GM18517 (cell line): ENCODE measurements around the gene MYL12B.
"Not testable (repeated sequence)": the region's sequence is repeated elsewhere in the genome, so short reads cannot be mapped to it uniquely, and the experiment has no call there.

Experiments
- ATAC-seq: cut with Tn5 transposase; IDR thresholded peaks from one replicate; pipeline ENCODE4 v1.9.1; 2021; ENCODE audit warnings: mild to moderate bottlenecking, moderate library complexity; ENCODE audit not compliant: unreplicated experiment

Gene MYL12B

DNA sequence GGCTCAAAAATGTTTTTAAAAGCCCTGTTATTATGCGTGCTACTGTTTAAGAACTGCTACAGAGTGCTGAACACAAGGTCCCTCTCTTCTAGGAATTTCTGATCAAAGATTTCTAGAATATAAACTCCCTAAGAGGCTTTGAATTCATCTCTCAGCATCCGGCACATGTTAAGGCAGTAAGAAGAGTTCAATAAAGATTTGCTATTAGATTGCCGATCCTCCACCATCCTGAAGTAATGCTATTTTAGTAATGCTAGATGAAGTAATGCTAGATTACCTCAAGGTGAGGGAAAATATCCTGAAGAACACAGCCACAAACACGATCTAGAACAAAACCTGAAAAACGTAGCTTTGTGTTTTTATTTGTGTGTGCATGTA lies 949 bp upstream of the MYL12B start:
- no peak for ATAC-seq

DNA sequence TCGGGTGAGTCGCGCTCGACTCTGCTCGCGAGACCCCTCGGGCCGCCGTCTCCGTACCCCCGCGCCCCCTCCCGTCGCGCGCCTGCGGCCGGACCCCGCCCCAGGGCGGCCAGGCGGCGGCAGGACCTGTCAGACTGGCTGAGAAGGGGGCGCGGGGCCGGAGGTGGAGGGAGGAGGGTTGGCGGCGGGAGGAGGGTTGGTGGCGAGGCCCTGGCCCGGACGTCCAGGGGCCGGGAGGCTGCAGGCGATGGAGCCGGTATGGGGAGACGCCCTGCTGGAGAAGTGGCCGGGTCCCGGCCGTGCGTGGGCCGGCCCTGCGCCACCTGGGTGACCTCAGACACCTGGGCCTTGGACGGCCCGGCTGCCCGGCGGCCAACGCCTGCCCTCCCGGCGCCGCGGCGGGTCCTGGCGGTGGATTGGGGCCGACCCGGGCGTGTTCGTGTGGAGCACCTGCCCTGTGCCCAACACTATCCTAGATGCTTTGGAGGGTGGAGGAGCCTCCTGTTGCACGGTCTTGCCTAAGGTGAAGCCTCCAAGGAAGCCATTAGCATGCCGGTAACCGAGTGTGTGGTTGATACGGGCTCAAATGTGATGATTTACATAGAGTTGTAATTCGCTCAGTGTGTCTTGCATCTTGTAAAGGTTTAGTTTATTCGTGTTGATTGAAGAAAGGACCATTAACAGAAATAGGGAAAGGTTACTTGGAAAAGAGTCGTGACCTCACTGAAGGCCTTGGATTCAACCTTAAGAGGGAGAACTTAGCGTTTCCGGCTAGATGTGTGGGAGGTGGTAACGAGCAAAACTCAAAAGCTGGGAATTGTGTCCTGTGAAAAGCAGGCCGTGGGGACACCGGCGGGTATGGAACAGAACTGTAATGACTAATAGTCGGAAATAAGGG lies 550 bp downstream of the MYL12B start:
- peak; percentile 44 for ATAC-seq

DNA sequence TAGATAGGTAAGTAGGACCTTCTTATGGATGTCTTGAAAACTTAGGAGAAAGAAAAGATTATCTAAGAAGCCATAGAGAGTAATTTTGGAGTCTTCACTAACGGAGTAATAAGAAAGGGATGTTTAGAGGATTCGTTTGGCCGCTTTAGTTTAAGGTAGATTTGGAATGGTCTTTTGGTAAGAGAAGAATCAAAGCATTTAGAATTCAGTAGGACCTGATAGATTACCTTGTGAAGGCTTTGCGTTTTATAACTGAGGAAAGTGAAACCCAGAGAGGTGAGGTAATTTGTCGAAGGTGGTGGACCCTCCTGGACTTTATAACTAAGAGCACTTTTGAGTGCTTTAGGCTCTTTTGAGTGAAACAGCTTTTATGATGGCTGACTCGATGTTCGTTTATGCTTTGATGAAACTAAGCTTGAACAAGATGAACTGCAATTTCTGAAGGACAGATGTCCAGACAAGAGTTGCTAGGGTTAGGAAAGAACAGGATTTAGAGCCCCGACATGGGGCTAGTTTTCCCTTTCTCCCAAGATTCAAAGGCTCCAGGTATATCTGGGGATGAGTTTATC lies 1.3 kb downstream of the MYL12B start:
- ATAC-seq, result no peak

DNA sequence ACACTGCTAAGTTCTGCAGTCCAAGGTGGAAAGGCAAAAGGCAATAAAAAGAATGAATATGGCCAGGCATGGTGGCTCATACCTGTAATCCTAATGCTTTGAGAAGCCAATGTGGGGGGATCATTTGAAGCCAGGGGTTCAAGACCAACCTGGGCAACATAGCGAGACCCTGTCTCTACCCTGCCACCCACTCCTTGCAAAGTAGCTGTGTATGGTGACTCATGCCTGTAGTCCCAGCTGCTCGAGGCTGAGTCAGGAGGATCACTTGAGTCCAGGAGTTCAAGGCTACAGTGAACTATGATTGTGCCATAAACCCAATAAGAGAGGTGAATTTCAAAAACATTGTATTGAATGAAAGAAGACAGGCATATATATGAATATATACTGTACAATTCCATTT lies 2.4 kb downstream of the MYL12B start:
- no peak for ATAC-seq

DNA sequence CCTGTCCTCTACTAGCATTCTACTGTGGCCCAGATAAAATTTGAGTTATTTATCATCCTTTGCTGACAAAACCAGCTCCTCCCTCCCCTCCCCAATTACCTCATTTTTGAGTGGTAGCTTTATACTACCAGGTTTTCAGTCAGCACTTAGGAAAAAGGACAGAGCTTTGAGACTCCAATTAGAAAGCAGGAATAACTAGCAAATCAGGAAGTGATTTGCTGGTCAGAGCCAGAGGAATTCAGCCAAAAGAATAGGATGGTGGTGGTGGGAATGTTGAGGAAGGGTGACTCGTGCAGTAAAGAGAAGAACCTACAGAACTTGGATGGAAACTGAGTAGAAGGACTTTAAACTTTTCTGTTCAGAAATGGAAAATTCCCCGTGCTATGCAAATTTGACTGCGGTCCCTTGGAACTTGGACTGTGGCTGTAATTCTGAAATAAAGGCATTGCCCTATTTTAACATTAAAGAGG lies 3.7 kb downstream of the MYL12B start:
- no peak for ATAC-seq

DNA sequence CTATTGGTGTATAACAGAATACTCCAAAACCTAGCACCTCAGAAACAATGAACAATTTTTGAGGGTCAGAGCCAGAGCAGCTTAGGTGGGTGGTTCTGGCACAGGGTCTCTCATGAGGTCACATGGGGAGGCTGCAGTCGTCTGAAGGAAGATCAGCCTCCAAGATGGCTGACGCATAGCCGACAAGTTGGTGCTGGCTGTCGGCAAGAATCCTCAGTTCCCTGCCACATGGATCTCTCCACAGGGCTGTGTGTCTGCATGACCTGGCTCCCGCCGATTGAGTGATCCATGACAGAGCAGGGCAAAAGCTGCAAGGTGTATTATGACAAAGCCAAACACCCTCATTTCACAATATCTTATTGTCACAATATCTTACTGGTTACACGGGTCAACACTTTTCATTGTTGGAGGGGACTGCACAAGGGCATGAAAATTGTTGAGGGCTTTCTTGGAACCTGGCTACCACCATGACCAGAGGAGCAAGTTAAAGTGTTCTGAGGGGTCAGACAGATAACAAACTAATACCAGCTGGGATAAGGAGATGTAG lies 4.2 kb downstream of the MYL12B start:
- no peak for ATAC-seq

DNA sequence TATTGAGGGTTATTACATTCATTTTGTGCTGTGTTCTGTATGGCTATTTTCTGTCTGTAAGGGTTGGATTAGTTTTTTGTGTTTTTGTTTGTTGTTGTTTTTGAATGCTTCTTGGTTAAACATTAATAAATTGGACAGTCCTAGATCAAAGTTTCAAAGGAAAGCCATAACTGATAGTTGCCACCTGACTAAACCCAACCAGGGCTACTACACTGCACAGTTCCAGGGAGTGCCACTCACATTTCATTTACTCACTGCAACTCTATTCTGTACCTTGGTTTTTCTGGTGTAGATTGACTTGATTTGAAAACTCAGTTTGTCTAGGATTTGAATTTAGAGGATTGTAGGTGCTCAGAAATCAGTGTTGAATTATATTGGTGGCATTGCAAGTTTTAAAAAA lies 6.4 kb downstream of the MYL12B start:
- no peak for ATAC-seq

DNA sequence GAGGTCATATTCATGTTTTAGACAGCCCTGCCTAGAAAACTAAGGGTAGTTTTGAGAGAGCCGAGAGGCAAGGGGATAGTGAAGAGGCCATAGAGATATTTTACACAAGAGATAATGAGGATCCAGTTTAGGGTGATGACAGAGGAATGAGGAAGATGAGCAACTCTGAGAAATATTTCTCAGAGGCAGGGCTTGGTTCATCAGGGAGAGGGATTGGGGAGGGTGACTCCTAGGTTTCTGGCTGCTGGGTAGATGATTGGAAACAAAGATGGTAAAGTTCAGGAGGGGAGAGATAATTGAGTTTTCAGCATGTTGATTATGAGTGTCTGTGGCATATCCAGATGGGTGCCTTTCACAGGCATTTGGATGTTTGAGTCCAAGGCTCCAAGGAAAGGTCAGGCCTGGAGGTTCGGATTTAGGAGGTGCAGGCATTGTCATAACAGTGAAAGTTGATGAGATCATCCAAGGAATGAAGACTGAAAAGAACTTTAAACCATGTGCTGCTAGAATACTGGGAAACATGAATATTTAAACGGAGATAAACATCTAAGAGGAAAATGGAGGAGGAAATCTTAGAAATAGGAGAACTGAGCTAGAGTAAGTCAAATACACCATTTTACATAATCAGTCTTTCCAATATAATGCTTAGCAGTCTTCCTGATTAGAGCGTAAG lies 7.4 kb downstream of the MYL12B start:
- no peak for ATAC-seq

DNA sequence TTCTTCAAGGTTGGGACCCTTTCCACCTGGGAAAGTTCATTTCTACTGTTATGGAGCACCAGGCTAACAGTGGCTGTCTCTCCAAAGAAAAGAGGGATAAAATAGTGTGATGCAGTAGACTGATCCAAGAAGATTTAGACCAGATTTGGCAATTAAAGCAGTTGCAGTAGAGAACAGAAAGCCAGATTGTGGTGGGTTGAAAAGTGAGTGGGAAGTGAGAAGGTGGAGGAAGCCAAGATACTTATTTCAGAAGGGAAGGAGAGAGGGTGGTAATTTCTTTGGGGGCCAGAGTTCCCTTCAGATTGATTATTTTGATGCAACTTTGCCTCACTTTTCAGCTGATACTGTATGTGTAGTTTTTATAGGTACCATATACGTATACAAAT lies 8.0 kb downstream of the MYL12B start:
- ATAC-seq, result no peak

DNA sequence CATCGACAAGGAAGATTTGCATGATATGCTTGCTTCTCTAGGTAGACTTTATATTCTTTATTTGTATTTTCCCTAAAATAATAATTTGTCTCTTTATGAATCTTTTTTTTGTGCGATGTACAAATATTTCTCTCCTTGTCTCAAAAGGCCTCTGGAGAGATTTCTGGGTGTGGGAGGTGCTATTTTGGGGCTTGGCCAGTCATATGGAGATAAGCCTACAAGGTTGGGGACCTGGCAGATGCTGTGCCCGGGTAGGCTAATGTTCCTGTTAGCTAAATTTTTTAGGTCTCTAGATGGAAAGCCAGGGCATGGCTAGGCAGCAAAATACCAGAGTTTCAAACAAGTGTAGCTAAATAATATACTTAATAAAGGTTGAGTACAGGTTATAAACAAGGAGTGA lies 11.1 kb downstream of the MYL12B start:
- ATAC-seq, result no peak

DNA sequence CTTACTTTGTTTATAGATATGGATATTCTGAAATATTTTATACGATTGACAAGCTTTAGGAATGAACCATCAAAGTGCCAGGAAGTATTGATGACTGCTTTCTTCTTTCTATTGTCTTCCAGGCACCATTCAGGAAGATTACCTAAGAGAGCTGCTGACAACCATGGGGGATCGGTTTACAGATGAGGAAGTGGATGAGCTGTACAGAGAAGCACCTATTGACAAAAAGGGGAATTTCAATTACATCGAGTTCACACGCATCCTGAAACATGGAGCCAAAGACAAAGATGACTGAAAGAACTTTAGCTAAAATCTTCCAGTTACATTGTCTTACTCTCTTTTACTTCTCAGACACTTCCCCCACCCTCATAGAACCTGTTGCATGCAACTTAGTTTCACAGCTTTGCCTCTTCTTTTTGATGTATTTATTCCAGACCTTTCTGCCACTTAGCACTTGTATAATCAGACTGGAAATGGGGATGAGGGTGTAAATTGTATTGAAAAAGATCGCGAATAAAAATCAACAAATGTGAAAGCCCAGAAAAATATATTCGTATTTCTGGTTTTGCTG lies 15.8 kb downstream of the MYL12B start:
- not testable (repeated sequence) for ATAC-seq

DNA sequence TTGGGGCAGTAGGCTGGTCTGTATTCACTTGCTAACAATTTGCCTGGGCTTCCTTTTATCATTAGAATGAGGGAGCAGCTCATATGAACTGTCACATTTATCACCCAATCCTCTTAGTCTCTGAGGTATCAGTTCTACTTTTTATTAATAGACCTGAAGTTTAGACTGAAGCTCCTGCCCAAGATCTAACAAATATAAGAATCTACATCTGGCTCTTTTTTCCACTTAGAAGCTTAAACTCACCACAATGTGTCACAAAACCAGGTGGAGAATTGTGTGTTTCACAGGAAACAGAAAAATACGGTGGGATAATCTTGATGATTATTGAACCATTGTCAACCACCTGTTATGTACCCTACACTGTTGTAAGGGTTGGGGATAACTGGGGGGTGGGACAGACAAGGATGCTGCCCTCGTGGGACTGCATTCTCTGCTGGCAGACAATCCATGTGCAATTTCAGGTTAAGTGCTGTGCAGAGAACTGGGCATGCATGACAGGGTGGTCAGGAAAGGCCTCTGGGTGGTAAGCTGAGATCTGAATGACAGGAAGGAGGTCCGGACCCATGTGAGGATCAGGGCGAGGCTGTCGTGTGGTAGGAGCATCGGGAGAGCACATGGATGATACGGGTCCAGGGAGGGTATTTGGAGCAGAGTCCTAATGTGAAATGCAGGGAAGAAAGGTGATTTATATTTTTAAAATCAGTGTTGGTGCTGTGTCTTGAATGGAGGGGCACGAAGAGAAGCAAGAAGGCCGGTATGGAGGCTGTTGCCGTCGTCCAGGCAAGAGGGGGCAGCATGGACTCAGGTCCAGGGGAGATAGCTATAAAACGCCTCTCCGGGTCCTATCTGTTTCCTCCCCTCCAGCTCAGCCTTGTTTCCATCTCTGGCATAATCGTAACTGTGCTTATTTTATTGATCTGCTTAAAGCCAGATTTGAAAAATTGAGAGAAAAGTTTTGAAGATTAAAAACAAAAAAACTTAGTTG lies 17.6 kb downstream of the MYL12B start:
- peak; percentile 86 for ATAC-seq

DNA sequence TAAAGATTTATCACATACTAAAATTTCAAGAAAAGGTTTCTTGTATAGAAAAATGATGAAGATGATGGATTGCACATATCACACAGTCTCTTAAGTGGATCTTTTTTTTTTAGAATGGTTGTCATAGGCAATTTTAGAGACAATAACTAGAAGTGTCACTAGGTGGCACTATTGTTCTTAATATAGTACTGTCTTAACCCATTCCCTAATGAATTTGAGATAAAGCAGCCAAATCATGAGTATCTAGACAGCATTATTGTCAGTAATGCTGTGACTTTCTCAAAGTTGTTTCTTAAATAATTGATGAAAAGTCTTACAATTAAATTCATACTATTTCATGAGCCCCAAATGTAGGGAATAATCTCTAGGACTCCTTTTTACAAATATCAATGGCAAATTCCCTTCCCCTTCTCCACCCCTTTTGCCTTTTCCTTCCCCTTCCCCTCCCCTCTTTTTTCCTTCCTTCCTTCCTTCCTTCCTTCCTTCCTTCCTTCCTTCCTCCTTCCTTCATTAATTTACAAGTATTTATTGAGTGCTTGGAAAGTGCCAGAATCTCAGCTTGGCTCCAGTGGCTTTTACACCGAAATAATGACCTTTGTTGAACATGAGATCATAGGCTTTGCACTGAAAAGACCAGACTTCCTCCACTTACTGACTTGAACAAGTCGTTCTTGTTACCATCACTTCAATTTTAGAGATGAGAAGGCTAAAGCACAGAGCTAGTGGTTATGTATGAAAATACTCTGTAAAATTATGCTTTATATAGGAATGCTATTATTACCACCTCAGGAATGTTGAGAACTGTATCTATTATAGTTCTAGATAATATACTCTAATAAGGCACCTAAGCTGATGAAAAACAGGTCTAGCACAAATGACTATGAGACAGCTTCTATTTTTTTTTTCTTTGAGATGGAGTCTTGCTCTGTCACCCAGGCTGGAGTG lies 19.8 kb downstream of the MYL12B start:
- peak; percentile 55 for ATAC-seq

DNA sequence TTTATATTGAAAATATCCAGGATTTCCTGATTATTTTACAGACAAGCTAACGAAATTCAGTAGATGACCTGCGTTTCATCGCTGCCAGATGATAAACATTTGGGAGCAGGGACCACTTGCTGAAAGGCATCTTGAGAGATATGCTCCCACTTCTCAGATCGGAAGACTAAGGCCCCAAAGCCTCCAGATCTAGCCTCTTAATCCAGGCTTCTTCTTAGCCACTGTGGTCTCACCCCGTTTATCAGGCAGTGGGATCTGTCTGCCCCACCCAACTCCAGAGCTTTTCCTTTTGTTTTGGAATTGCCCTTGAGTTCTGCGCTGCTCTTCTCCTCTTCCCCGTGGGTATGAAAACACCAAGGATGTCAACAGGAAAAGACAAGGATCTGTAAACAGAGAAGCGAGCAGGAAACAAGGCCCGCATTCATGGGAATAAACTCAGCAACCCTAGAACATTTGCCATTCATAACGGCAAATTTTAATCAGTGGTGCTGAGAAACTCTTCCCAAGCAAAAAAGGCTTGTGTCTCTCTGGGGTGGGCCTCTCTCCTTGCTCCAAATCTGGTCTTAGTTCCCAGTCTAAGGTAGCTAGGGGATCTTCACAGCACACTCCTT lies 21.4 kb downstream of the MYL12B start:
- ATAC-seq, result no peak

DNA sequence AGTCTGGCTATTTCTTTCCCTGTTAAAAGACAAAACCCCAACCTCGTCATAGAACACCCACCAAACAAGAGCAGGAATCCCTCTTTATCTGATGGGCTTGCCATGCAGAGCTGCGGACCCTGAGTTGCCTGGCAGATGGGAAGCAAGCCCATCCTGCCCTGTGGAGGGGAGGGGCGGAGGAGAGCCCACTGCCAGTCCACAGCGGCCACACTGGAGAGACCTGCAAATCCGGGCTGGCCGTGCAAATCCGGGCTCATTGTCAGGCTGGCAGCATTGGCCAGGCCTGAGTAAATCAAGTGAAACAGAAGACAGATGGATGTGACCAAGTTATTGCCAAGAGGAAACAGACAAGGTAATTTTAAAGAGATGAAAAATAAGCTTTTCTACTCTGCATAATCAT lies 22.0 kb downstream of the MYL12B start:
- no peak for ATAC-seq

DNA sequence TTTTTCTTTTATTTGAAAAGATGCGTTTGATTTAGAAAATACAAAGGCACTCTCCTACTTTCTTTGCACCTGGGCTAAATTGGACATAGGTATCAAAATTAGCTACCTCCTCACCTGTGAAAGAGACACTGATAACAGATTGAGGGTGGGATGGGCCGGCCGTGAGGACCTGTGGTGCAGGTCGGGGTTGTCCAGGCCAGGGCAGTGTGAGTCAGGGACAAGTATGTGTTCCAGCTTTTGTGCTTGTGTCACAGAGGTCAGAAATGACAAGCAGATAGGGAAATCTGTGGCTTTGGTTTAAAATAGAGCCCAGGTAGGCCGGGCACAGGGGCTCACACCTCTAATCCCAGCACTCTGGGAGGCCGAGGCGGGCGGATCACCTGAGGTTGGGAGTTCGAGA lies 22.6 kb downstream of the MYL12B start:
- ATAC-seq, result no peak

DNA sequence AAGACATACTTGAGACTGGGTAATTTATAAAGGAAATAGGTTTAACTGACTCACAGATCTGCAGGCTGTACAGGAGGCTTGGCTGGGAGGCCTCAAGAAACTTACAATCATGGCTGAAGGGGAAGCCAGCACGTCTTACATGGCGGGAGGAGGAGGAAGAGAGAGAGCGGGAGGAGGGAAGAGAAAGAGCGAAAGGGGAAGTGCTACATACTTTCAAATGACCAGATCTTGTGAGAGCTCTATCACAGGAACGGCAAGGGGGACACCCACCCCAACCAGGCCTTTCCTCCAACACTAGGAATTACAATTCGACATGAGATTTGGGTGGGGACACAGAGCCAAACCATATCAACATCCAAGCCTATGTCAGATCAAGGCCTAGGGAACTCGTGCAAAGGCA lies 24.2 kb downstream of the MYL12B start:
- ATAC-seq, result no peak

DNA sequence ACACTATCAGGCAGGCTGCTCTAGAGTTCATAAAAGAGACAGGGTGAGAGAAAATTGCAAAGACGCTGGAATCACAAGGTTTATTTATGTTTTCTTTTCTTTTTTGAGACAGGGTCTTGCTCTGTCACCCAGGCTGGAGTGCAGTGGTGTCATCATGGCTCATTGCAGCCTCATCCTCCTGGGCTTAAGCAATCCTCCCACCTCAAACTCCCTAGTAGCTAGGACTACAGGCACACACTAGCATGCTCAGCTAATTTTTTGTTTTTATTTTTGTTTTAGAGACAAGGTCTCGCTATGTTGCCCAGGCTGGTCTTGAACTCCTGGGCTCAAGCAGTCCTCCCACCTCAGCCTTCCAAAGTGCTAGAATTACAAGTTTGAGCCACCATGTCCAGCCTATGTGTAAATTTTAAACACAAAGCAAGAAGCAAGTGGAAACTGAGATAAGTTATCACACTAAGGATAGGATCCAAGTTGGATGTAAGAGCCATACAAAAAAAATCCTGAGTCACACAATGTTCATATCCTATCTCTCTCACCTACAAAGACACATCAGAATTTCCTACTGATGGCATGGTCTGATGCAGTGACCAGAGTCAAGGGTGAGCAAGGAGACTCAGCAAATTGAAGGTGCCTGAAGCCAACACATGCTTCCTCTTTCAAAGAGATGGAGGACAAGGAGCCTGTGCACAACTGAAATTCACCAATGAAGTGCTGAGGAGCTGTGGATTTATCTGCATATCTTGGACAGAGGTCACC lies 31.4 kb downstream of the MYL12B start:
- no peak for ATAC-seq
